Neural progenitor cell (in vitro differentiated cells): Measurements from ENCODE around the gene LY86. TPM values are rescaled to one million over a fixed set of nuclear protein-coding genes. Genes with fewer than 3 reads are reported as not detected.

Experiments
- DNase-seq: peaks from one replicate; pipeline ENCODE4 v3.0.0-alpha.2; 2016; ENCODE audit warnings: low spot score
- H2AFZ ChIP-seq: fragments of 200-600 bp; sonication (generic); replicated peaks from 2 replicates; pipeline ENCODE4 v1.6.1; 2016; ENCODE audit warnings: antibody characterized with exemption
- H3F3A ChIP-seq: fragments of 200-600 bp; sonication (generic); 2 replicates; pipeline ENCODE4 v1.6.1; 2016; ENCODE audit warnings: antibody characterized with exemption, low read depth
- H3K27ac ChIP-seq: fragments of 200-600 bp; sonication (generic); 2 replicates; pipeline ENCODE4 v1.5.1; 2016; ENCODE audit warnings: mild to moderate bottlenecking
- H3K27me3 ChIP-seq: fragments of 200-600 bp; sonication (generic); 2 replicates; pipeline ENCODE4 v1.6.1; 2016; ENCODE audit warnings: mild to moderate bottlenecking, moderate library complexity
- H3K36me3 ChIP-seq: fragments of 200-600 bp; sonication (generic); 2 replicates; pipeline ENCODE4 v1.5.1; 2016
- H3K4me1 ChIP-seq: fragments of 200-600 bp; sonication (generic); 2 replicates; pipeline ENCODE4 v1.6.1; 2016; ENCODE audit warnings: mixed run types
- H3K4me2 ChIP-seq: fragments of 200-600 bp; sonication (generic); 2 replicates; pipeline ENCODE4 v1.6.1; 2016
- H3K4me3 ChIP-seq: fragments of 200-600 bp; sonication (generic); 2 replicates; pipeline ENCODE4 v1.5.1; 2016
- H3K79me2 ChIP-seq: fragments of 200-600 bp; sonication (generic); 2 replicates; pipeline ENCODE4 v1.6.1; 2016; ENCODE audit warnings: low read depth
- H3K9ac ChIP-seq: fragments of 200-600 bp; sonication (generic); 2 replicates; pipeline ENCODE4 v1.6.1; 2016
- H3K9me3 ChIP-seq: fragments of 200-600 bp; sonication (generic); 2 replicates; pipeline ENCODE4 v1.5.1; 2016; ENCODE audit warnings: low read depth
- H4K20me1 ChIP-seq: fragments of 200-600 bp; sonication (generic); 2 replicates; pipeline ENCODE4 v1.6.1; 2016; ENCODE audit warnings: low read depth
- H3K27ac Mint-ChIP-seq: 3 replicates; pipeline ENCODE4 v1.8.0; 2021; ENCODE audit warnings: mixed read lengths
- H3K27me3 Mint-ChIP-seq: 2 replicates; pipeline ENCODE4 v1.8.0; 2022; ENCODE audit warnings: low read depth, mild to moderate bottlenecking, inconsistent platforms, moderate library complexity, mixed read lengths; ENCODE audit not compliant: insufficient read depth
- H3K36me3 Mint-ChIP-seq: 3 replicates; pipeline ENCODE4 v1.8.0; 2021; ENCODE audit warnings: mixed read lengths
- H3K4me1 Mint-ChIP-seq: 3 replicates; pipeline ENCODE4 v1.8.0; 2021; ENCODE audit warnings: mixed read lengths
- H3K4me3 Mint-ChIP-seq: 3 replicates; pipeline ENCODE4 v1.8.0; 2021; ENCODE audit warnings: mild to moderate bottlenecking, moderate library complexity, mixed read lengths
- H3K9me3 Mint-ChIP-seq: 3 replicates; pipeline ENCODE4 v1.8.0; 2020; ENCODE audit warnings: mixed read lengths
- EZH2 ChIP-seq: fragments of 200-600 bp; sonication (generic); IDR thresholded peaks from 2 replicates; pipeline ENCODE4 v1.6.1; 2017; ENCODE audit warnings: antibody characterized with exemption, mild to moderate bottlenecking, moderate library complexity
- EZH2phosphoT487 ChIP-seq: fragments of 200-600 bp; sonication (generic); IDR thresholded peaks from 2 replicates; pipeline ENCODE4 v1.6.1; 2017; ENCODE audit warnings: antibody characterized with exemption
- total RNA-seq: library from RNA; depleted of rRNA; stranded (reverse); fragments of >200 nt; gene quantifications from 2 replicates; pipeline ENCODE4 v1.2.3, GENCODE V29; 2015; ENCODE audit warnings: low replicate concordance
- TF ChIP-seq, protein P1 (sequence below): fragments of 200-600 bp; sonication (generic); IDR thresholded peaks from 2 replicates; pipeline ENCODE4 v1.5.1; 2017; ENCODE audit warnings: antibody characterized with exemption, mild to moderate bottlenecking

The LY86 gene
- total RNA-seq, 1 donor from 2014 or later, result not detected

DNA sequence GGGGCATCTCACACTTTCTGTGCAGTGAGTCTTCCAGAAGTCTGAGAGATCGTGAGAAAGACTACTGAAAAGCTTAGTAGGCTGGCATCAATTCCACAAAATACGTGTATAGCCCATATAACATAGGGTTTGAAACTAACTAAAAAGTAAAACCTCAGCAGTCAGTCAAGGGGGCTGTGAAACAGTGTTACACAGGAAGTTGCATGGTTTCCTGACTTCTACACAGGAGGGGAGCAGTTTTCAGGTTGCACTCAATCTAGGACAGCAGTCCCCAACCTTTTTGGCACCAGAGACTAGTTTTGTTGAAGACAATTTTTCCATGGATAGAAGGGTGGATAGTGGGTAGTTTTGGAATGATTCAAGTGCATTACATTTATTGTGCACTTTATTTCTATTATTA, 4.7 kb upstream of the LY86 start:
- no peak overlapping the region for H3K4me3 Mint-ChIP-seq

DNA sequence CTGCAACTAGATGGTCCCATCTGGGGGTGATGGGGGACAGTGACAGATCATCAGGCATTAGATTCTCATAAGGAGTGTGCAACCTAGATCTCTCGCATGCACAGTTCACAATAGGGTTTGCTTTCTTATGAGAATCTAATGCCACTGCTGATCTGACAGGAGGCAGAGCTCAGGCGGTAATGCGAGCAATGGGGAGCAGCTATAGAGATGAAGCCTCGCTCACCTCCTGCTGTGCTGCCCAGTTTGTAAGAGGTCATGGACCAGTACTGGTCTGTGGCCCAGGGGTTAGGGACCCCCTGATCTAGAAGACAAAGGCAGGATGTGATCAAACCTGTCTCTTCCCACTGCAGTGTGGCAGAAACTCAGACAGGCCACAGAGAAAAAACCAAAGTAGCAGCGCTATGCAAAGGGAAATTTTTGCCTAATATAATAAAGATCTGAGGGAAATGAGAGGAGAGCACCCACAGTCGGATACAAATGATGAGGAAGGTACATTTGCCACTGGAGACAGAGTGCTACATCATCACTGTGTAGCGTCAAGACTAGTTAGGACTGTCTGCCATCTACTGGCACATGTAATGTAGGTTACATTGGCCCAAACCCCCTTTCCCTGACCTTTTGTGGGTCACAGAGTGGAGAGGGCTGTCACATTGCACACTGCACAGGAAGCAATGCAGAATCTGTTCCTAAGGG, 4.1 kb upstream of the LY86 start:
- H3K27ac ChIP-seq, result no peak overlapping the region
- H4K20me1 ChIP-seq, result no peaks in the 10 kb centered on the region
- TF ChIP-seq EZH2phosphoT487 (no peak), EZH2 (no peak)
- TF ChIP-seq, protein P1, sequence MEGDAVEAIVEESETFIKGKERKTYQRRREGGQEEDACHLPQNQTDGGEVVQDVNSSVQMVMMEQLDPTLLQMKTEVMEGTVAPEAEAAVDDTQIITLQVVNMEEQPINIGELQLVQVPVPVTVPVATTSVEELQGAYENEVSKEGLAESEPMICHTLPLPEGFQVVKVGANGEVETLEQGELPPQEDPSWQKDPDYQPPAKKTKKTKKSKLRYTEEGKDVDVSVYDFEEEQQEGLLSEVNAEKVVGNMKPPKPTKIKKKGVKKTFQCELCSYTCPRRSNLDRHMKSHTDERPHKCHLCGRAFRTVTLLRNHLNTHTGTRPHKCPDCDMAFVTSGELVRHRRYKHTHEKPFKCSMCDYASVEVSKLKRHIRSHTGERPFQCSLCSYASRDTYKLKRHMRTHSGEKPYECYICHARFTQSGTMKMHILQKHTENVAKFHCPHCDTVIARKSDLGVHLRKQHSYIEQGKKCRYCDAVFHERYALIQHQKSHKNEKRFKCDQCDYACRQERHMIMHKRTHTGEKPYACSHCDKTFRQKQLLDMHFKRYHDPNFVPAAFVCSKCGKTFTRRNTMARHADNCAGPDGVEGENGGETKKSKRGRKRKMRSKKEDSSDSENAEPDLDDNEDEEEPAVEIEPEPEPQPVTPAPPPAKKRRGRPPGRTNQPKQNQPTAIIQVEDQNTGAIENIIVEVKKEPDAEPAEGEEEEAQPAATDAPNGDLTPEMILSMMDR, result no peak
- DNase-seq, result no peak
- no peak overlapping the region for H3K4me2 ChIP-seq
- Mint-ChIP-seq H3K27ac (no peak overlapping the region), H3K4me1 (no peaks in the 10 kb centered on the region), H3K36me3 (no peaks in the 10 kb centered on the region), H3K4me3 (no peak overlapping the region), H3K27me3 (peaks cover 6% of the 10 kb centered on the region), H3K9me3 (peaks cover 6% of the 10 kb centered on the region)
- no peaks in the 10 kb centered on the region for H3F3A ChIP-seq
- H3K9ac ChIP-seq, result no peak overlapping the region
- H3K4me3 ChIP-seq, result no peak overlapping the region
- H3K79me2 ChIP-seq, result no peaks in the 10 kb centered on the region
- H3K36me3 ChIP-seq, result no peaks in the 10 kb centered on the region
- H3K4me1 ChIP-seq, result no peaks in the 10 kb centered on the region
- no peaks in the 10 kb centered on the region for H3K27me3 ChIP-seq
- no peak overlapping the region for H2AFZ ChIP-seq
- no peaks in the 10 kb centered on the region for H3K9me3 ChIP-seq

More for the DNA sequence above, 4.7 kb upstream of the LY86 start:
- H3K27me3 Mint-ChIP-seq, result peaks cover 6% of the 10 kb centered on the region
- peaks cover 6% of the 10 kb centered on the region for H3K9me3 Mint-ChIP-seq
- Histone ChIP-seq H3K4me1 (no peaks in the 10 kb centered on the region), H3K27me3 (no peaks in the 10 kb centered on the region), H3K79me2 (no peaks in the 10 kb centered on the region), H3F3A (no peaks in the 10 kb centered on the region), H3K27ac (no peak overlapping the region), H4K20me1 (no peaks in the 10 kb centered on the region), H3K36me3 (no peaks in the 10 kb centered on the region), H3K4me2 (no peak overlapping the region), H3K4me3 (no peak overlapping the region), H3K9ac (no peak overlapping the region), H3K9me3 (no peaks in the 10 kb centered on the region), H2AFZ (no peak overlapping the region)
- H3K36me3 Mint-ChIP-seq, result no peaks in the 10 kb centered on the region
- DNase-seq, result no peak
- no peak for TF ChIP-seq EZH2phosphoT487
- TF ChIP-seq, protein P1, result no peak
- no peak for TF ChIP-seq EZH2
- H3K27ac Mint-ChIP-seq, result no peak overlapping the region
- no peaks in the 10 kb centered on the region for H3K4me1 Mint-ChIP-seq

DNA sequence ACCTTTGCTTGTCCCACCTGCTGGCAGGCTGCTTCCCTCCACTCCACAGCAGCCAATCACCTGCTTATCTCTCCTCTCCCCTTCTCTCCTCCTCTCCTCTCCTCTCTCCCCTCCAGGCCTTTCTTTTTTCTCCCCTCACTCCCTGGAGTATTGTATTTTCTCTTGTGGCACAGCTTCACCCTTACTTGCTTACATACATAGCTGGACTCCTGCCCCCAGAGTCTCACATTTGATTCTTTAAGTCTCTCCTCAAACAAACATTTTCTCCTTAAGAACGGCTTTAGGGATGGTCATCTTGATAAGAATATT, 3.6 kb upstream of the LY86 start:
- Mint-ChIP-seq H3K4me1 (no peaks in the 10 kb centered on the region), H3K27me3 (peaks cover 6% of the 10 kb centered on the region), H3K36me3 (no peaks in the 10 kb centered on the region), H3K4me3 (no peak overlapping the region), H3K9me3 (peaks cover 6% of the 10 kb centered on the region), H3K27ac (no peak overlapping the region)
- Histone ChIP-seq H3K4me2 (no peak overlapping the region), H4K20me1 (no peaks in the 10 kb centered on the region), H3K4me1 (no peaks in the 10 kb centered on the region), H2AFZ (no peak overlapping the region), H3K79me2 (no peaks in the 10 kb centered on the region), H3K9me3 (no peaks in the 10 kb centered on the region), H3K27ac (no peak overlapping the region), H3K4me3 (no peak overlapping the region), H3F3A (no peaks in the 10 kb centered on the region), H3K27me3 (no peaks in the 10 kb centered on the region), H3K36me3 (no peaks in the 10 kb centered on the region), H3K9ac (no peak overlapping the region)
- TF ChIP-seq, protein P1, result no peak
- no peak for TF ChIP-seq EZH2phosphoT487
- DNase-seq, result no peak
